IPS-18c (cell line): ENCODE measurements around the gene IZUMO1R.
"Not testable (repeated sequence)": the region's sequence is repeated elsewhere in the genome, so short reads cannot be mapped to it uniquely, and the experiment has no call there.

Experiments
- H3K4me3 ChIP-seq: 2 replicates; pipeline ENCODE4 v1.7.0; 2013; ENCODE audit warnings: low read depth, mild to moderate bottlenecking, low read length, moderate library complexity; ENCODE audit not compliant: insufficient read depth
- H3K9me3 ChIP-seq: one replicate; pipeline ENCODE4 v1.6.1; 2013; ENCODE audit warnings: mild to moderate bottlenecking, low read length, moderate library complexity; ENCODE audit not compliant: control insufficient read depth, insufficient read depth

IZUMO1R gene

DNA sequence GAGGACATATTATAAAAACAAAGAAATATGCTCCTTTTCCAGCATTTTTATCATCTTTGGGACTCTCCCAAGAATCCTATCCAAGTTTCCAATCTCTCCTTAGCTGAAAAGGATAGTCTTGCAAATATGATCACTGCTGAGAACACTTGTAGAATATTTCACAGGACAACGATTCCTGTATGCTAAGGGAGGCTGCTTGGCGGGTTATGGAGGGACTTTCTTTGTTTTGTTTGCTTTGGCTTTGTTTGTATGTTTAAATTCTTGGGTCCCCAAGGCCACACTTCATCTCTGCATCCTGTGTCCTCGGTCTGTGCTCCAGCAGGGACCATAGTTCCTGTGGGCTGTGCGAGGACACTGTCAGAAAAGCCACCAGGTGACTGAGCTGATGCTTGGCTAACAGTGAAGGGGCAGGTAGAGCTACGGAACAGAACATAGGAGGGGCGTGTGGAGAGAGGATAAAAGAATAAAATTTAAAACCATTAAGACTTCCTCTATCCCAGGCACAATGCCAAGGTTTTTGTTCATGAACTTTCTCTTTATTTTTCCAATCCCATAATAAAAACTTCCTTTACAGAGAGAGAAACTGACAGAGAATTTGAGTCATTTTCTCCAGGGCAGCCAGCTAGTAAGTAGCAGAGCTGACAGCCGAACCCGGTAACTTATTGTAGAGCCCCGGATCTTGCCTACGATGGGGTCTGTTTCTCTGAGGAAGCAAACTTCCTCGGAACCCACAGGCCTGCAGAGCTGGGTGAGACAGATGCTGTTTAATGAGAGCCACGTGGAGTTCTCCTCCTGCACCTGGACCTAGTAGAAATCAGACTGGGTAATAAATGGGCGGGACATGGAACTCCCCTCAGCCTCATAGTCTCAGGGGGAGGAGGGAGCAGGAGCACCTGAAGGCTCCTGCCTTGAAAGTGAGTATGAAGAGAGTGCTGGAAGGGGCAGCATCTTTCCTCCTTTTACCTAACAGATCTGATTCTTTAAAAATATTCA is at the start of gene IZUMO1R:
IZUMO1R (plus strand) TSS at position 615 of the 993 bp plus-strand sequence. CDS start 1,057 bp downstream, outside the sequence.
- no peak within 1 kb of the TSS for H3K4me3 ChIP-seq
- no peaks in the 10 kb centered on the region for H3K9me3 ChIP-seq

DNA sequence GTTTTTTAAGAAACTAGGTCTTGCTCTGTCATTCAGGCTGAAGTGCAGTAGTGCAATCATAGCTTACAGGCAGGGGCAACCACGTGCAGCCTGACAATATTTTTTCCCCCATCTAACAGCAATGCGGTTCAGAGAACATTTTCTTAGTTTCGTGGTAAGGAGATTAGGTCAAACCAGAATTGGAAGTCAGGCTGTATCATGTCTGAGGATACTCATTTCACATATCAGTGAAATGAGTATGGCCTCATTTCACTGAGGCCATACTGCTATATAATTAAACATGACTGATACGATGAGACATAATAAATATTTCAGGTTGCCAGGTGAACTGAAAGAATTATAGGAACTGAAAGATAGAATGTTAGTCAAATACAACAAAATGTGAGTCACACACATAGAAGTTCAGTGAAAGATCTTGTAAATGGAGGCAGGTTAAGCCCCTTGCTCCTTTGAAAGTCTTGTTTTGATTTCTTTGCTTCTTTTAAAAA is 32.5 kb upstream of the IZUMO1R start:
- no peak overlapping the region for H3K4me3 ChIP-seq
- no peaks in the 10 kb centered on the region for H3K9me3 ChIP-seq

DNA sequence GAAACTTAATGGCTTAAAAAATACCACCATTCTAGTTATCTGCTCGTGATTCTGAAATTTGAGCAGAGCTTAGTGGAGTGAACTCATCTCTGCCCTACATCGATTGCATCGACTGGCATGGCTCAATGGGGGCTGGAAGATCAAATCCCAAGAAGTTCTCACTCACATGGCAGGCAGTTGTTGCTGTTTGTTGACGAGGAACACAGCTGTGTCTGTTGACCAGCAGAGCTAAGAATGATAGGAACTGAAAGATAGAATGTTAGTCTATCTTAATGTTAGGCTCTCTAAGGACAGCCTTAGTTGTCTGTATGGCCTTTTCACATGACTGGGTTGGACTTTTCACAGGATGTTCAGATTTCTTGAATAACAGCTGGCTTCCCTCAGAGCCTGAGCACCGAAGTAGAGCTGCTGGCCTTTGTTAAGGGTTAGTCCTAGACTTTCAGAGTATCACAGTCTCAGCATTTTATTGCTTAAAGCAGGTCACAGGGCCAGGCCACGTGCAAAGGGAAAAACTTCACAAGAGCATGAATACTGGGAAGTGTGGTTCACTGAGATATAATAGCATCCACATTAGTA is 31.6 kb upstream of the IZUMO1R start:
- H3K4me3 ChIP-seq, result no peak overlapping the region
- H3K9me3 ChIP-seq, result no peaks in the 10 kb centered on the region

DNA sequence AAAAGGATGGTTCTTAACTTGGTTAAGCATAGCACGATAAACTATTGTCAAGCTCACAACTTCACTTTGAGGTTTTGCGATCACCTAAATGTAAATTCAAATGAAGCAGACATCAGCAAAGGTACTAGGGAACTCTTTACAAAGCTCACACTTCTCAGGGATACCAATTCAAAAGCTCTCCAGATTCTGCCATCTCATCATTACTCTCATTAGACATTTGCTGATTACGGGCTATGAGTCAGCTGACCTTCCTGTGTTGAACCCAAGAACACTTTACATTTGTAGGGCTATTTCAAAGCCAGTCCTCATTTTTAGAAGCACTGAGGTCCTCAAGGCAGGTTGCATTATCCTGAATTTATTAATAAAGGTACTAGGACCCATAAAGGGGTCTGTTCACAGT is 28.4 kb upstream of the IZUMO1R start:
- H3K4me3 ChIP-seq, result no peak overlapping the region
- H3K9me3 ChIP-seq, result no peaks in the 10 kb centered on the region

DNA sequence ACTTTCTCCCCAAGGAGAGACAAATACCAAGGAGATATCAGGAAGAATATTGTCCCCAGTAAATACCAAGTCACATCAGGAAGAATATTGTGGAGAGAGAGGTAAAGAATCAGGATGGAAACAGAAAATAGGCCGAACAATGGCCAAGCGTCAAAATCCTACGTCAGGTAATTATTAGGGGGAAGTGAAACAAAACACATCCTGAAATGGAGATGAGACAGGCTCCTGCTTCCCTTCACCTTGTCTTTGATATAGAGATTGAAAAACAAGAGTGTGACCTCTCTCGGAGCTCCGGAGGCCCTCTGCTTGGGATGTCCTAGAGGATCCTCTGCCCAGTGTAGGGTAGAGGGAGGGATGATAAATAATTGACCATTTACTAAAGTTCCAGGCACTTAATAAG is 27.4 kb upstream of the IZUMO1R start:
- H3K9me3 ChIP-seq, result no peaks in the 10 kb centered on the region
- no peak overlapping the region for H3K4me3 ChIP-seq

DNA sequence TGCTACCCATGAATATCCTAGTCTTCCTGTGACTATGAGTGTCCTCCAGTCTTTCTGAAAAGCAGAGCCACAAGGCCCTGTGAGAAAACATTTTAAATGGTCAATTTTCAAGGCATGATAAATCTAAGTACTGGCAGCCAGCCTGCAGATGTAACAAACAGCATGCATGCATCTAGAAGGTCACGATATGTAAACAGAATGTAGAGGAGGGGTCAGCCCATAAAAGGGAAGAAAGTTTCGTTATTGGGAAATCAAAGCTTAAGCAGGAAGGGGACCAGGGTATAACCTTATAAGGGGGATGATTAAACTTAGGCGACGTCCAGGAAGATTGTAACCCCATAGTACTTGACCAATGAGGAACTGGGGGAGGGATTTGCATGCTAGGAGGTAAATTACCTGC is 26.2 kb upstream of the IZUMO1R start:
- H3K9me3 ChIP-seq, result not testable (repeated sequence)

DNA sequence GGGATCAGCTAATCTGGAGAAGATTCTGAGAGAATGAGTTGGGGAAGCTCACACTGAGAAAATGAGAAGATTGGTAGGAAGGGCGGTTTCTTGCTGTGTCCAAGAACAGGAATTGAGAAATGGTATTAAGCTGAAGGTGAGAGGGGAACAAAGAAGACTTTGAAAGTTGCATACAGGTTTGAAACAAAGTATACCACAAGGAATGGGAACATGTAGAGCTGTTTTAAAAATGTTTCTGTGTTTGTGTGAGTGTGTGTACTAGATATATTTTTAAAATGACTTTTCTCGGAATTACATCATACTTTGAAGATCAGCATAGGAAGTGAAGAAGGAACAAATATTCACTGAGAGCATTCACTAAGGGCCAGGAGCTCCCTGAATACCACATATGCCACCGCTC is 24.4 kb upstream of the IZUMO1R start:
- no peak overlapping the region for H3K4me3 ChIP-seq
- H3K9me3 ChIP-seq, result no peaks in the 10 kb centered on the region

More for the DNA sequence above, 26.2 kb upstream of the IZUMO1R start:
- H3K4me3 ChIP-seq, result not testable (repeated sequence)

DNA sequence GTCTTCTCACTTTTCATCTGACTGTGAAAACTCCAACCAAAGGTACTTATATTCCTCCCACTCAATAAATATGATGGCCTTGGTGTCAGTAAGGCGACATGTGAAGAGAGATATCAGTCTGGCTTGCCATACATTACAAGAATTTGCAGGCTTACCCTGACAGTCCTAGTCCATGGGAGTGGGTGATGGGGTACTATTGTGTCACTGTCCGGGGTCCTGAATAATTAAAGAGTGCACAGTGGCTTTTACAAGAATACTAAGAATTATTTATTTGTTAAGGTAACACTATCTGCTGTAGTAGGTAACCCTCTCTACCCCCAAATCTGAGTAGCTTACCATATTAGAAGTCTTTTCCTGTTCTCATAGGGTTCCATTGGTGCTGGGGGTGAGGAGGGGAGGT is 23.1 kb upstream of the IZUMO1R start:
- Histone ChIP-seq H3K4me3 (no peak overlapping the region), H3K9me3 (no peaks in the 10 kb centered on the region)

DNA sequence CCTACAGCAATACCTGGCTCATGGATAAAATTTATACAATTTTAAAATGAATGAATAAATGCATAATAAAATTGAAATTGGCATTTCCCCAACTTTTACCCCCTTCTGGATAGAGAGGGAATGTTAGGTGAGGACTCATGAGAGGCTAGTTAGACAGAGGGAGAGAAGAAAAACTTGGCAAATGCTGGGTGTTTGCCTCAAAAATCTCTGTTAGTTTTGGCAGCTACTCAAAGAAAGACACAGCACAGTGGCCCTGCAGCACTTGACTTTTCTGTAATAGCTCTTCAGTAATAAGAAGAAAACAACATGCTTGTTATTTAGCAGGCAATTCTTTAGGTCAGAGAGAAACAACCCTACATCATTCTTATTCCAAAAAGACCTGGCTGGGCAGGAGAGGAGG is 20.7 kb upstream of the IZUMO1R start:
- Histone ChIP-seq H3K9me3 (no peaks in the 10 kb centered on the region), H3K4me3 (no peak overlapping the region)

DNA sequence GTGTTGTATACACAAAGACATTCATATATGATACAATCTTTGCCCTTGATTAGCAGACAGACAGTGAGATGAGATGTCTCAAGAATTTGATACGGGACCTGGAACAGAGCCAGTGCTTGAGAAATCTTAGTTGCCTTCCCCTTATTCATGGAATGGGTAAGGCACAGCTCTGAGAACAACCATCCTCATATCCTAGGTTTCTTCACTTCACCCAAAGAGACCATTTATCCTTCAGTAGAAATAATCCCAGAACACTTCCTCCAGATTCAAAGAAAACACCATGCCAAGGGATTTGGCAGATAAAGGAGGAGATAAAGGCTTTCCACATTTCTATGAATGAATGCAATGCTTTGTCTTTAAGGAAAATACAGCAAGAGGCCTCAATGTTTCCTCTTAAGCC is 8.8 kb upstream of the IZUMO1R start:
- no peak overlapping the region for H3K4me3 ChIP-seq

DNA sequence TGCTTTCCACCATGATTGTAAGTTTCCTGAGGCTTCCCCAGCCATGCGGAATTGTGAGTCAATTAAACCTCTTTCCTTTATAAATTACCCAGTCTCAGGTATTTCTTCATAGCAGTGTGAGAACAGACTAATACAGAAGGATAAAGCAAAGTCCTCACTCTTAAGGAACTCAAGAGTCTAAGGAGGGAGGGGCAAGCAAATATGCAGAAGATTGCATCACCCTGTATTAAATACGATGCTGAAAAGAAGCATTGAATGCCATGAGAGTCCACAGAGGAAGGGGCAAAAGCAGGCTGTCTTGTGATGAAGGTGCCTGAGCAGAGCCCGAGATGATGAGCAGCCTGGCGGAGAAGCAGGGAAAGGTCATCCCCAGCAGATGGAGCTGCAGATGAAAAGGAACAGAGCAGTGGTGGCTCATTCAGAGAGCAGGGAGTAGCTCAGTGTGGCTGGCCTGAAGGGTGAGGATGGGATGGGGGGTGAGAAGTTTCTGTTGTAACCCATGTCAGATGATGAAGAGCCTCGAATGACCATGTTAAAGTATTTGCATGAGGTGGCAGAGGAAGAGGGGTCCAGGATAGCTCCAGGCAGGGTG is 6.3 kb upstream of the IZUMO1R start:
- Histone ChIP-seq H3K4me3 (no peak overlapping the region), H3K9me3 (no peaks in the 10 kb centered on the region)

More for the DNA sequence above, 8.8 kb upstream of the IZUMO1R start:
- H3K9me3 ChIP-seq, result no peaks in the 10 kb centered on the region

DNA sequence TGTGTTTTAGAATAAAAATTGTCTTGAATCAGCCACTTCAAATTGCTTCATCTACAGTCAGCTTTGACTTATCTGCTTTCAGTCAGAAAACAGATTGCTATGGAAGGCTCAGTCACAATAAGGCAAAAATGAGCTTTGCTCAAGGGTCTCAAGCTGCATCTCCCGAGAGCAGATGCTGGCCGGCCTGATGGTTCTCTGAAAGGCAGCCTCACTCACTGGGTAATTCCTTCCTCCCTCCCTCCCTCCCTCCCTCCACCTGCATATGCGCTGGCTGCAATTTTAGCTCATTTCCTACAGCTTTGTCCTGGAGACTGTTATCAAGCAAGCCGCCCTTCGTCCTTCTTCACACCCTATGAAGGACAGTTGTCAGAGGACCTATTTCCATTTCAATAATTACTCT is 1.6 kb upstream of the IZUMO1R start:
- H3K9me3 ChIP-seq, result no peaks in the 10 kb centered on the region
- no peak overlapping the region for H3K4me3 ChIP-seq

DNA sequence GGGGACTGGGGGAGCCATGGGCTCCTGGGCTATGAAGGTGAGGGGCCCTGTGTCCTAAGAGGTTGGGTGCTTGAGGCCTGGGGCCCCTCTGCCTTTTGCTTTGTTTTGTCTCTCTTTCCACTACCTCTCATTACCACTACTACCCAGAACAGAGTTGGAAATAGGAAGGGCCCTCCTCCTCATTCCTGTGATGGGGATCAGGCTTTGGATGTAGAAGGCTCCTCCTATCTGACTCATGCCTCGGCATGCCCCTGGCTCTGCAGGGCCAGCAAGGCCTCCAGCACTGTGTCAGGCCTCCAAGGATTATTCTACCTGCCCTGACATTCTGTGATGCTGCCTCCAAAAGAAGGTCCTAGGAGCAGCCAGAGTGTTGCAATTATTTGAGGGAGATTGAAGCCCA is 766 bp downstream of the IZUMO1R start:
- no peak overlapping the region for H3K4me3 ChIP-seq
- H3K9me3 ChIP-seq, result no peaks in the 10 kb centered on the region

DNA sequence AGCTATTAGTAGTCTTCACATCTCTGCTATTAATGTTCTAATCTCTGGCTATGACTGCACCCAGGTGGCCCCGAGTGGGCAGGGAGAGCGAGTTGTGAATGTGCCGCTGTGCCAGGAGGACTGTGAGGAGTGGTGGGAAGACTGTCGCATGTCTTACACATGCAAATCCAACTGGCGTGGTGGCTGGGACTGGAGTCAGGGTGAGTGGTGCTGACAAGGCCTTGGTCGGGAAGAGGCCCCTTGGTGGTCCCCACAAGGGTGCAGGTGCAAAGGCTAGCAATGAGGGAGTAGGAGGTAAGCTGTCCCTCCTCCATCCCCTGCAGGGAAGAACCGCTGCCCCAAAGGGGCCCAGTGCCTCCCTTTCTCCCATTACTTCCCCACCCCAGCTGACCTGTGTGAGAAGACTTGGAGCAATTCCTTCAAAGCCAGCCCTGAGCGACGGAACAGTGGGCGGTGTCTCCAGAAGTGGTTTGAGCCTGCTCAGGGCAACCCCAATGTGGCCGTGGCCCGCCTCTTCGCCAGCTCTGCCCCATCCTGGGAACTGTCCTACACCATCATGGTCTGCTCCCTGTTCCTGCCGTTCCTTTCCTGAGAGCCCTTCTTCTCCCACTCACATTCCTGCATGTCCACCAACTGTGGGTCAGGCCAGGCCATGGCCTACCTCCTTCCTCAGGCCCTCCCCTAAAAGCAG is 2.9 kb downstream of the IZUMO1R start:
- Histone ChIP-seq H3K4me3 (no peak overlapping the region), H3K9me3 (no peaks in the 10 kb centered on the region)

DNA sequence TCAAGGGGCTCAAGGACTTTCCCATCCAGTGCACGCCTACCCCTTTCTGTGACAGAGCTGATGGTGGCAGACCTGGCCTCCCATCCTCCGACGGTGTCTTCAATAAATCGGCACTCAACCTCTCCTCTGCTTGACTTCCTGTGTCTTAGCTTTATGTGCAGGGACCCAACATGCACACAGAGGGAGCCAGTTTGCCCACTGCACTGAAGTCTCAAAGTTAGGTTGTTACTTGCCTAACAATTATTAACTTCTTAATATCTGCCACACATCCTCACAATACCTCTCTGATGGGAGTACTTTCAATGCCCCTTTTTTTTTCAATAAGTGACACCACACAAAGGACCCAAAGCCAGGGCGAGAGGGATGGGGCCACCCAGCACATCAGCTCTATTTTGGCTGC is 3.6 kb downstream of the IZUMO1R start:
- Histone ChIP-seq H3K4me3 (no peak overlapping the region), H3K9me3 (no peaks in the 10 kb centered on the region)

DNA sequence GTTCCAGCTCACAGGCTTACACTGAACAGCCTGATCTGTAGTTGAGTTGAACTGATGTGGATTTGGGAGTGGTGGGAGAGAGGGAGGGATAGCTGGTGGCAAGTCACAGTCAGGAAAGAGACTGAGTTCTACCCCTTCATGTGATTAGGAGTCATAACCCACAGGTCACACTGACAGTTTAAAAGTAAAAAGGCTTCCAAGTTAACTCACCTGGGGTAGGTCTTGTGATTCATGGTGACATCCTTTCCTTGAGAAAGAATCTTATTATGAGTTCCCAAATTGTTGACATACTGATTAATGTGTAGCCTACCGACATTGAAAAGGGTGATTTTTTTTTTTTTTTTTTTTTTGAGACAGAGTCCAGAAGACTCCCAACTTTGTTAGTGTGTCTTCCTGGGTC is 5.4 kb downstream of the IZUMO1R start:
- Histone ChIP-seq H3K4me3 (no peak overlapping the region), H3K9me3 (no peaks in the 10 kb centered on the region)

DNA sequence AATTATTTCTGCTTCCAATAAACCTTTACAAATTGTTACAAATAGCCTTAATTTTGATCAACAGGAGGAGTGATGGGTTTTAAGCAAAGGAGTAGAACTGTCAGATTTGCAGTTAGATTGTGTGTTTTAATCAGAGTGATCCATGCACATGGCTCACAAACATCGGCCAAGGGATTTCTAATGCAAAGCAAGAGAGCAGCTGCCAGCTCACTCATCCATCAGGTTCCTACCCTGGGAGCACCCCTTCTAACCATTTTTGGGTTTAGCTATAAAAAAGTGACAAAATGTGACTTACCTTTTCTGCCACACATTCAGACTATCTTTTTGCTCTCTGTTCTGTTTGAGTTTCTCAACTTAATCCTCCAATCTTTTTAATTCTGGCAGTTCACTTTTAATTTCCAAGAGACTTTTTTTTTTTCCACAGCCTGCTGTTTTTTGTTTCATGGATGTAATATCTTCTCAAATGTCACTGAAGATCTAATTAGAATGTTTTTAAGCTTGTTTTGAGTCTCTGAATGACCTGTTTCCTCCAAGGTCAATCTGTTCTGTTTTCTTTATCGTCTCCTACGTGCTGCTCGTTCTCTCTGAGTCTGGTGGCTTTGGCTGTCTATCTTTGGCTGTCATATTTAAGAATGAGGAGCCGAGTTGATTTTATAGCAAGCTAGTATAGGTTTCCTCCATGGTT is 6.0 kb downstream of the IZUMO1R start:
- Histone ChIP-seq H3K4me3 (no peak overlapping the region), H3K9me3 (no peaks in the 10 kb centered on the region)
